NCI-H1436 (cell line): Measurements from ENCODE around the gene CXCL10.
"Not testable (repeated sequence)": the region's sequence is repeated elsewhere in the genome, so short reads cannot be mapped to it uniquely, and the experiment has no call there.

Experiments
- DNase-seq: peaks from one replicate; lab custom pipeline; 2025; lab: John Stamatoyannopoulos, UW

CXCL10 gene

DNA sequence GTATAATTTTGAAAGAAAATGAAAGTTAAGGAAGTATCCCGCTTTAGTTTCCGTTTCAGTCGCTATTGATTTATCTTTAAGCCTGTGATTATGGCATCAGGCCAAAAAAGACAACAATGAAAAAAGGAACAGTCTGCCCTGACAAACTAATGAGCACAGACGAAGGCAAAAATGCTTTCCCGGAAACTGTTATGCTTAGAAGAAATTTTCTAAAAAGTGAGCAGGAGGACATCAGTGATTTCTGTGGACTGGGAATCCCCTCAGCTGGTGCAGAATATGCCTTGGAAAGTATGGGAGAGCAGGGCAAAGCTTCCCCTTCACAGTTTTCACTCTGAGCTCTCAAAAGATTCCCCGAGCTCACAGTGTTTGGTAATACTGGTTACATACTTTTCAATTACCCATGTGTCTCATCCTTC, 5.1 kb upstream of the CXCL10 start:
- no peak for DNase-seq

GRCh38 chr4:76024065-76024464, 768 bp upstream of the CXCL10 start:
- DNase-seq, result no peak

GRCh38 chr4:76022677-76023076, 620 bp downstream of the CXCL10 start:
- no peak for DNase-seq

DNA sequence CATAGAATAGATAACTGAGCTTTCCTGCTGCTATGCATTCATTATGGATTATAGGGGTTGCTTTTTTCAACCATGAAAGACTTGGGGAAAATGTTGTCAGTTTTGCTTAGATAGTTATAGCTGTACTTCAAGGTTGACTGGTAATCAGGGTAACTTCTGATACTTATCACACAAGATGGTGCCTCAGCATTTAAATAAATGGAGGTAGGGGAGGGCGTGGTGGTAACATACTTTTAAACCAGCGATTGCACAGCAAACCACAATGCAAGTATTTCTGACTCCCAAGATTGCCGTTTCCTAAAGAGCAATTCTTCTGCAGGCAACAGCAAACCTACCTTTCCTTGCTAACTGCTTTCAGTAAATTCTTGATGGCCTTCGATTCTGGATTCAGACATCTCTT, 1.3 kb downstream of the CXCL10 start:
- no peak for DNase-seq

- DNase-seq, result no peak
Observed at GRCh38 chr4:76017056-76017686, 6.1 kb downstream of the CXCL10 start.

GRCh38 chr4:76016393-76016792, 6.9 kb downstream of the CXCL10 start:
- no peak for DNase-seq

DNA sequence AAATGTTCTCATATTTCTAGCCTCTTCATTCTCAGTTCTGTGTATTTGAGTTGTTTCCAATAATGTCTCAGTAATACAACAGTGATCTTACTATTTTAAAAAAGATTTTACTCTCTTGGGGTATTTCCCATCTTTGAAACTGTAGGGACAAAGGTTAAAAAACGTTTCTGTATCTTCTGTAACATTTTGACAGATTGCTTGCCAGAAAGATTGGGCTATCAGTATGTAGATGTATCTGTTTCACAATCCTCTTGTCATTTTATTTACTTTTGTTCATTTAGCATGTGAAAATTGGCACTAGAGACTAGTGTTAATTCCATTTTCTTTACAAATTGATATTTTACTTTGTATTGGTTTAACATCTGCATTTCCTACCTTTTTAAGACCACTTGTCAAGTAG, 9.8 kb downstream of the CXCL10 start:
- no peak for DNase-seq

DNA sequence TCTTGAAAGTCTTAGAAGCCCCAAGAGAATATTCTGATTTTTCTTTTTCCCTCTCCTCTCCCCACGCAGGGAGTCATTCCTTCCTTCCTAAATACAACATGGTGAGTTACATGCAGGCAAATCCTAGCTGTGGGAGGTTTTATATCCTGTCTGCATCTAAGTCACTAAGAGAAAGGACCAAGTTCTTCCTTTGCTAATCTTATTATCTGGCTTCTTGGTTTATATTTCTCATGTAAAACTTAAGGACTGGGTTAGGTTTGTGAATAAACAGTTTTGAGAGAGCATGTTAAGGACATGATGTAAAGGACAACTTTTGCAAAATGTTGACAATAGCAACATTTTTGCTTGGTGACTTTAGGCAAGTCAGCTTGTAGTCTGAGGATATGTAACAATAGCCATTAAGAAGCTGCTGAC, 10.9 kb downstream of the CXCL10 start:
- DNase-seq, result no peak

- DNase-seq, result no peak
Observed at GRCh38 chr4:76011700-76012387, 11.5 kb downstream of the CXCL10 start.

GRCh38 chr4:76011018-76011670, 12.2 kb downstream of the CXCL10 start:
- DNase-seq, result no peak

DNA sequence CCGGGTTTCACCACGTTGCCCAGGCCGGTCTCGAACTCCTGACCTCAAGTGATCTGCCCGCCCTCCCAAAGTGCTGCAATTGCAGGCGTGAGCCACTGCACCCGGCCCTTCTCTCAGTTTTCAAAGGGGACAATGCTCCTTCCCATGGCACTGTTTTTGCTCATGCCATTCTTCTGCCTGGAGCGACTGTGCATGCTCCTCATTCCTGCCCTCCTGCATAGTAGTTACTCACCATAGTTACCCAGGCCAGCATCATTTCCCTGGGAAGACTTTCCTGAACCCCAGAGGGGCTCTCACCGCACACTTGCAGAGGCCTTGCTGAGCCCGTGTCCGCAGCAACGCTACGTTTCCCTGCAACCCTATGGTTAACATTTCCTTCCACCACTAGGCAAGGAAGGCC, 12.7 kb downstream of the CXCL10 start:
- DNase-seq, result no peak

GRCh38 chr4:76009311-76009710, 14.0 kb downstream of the CXCL10 start:
- no peak for DNase-seq

- DNase-seq, result no peak
Observed at GRCh38 chr4:76007089-76007862, 16.0 kb downstream of the CXCL10 start, which contains the start of gene CXCL9. TSS of gene CXCL9 (minus strand) at chr4:76007509. CDS start at chr4:76007449, 60 bp downstream.

DNA sequence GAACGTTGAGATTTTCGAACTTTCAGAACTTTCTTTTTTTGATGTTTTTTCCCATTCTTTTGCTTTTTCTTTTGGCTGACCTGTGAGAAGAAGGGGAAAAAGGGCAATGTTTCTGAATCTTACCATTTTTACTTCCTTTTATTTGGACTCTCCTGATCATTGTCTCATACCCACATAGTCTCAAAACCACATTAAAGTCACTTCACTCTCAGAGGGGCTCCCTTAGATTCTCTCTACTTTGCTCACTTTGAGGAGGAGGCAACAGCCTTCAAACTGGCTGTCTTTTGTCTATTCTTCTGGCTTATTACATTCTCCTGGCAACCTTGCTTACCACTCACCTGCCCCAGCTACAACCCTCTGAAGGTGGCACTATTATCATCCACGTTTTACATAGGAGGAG, 19.7 kb downstream of the CXCL10 start:
- no peak for DNase-seq

- no peak for DNase-seq
Observed at GRCh38 chr4:76003035-76003434, 20.3 kb downstream of the CXCL10 start.

DNA sequence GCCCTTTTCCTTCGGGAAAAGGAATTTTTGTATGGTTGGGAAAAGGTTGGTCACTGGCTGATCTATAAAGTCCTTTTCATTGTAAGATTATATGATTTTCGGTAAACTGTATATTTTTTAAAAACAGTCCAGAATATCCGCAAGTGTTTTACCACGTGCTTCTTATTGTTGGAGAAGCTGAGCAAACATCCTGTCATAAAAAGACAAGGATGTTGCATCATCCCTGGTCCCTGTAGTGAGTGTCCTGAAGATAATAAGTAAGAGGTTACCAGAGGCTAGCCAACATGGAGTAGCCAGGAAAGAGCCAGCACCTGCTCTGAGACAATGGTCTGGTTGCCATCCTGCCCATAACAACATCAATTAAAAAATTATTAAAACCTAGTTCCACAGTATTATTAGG, 21.1 kb downstream of the CXCL10 start:
- DNase-seq, result no peak

GRCh38 chr4:76001700-76002099, 21.6 kb downstream of the CXCL10 start:
- no peak for DNase-seq

DNA sequence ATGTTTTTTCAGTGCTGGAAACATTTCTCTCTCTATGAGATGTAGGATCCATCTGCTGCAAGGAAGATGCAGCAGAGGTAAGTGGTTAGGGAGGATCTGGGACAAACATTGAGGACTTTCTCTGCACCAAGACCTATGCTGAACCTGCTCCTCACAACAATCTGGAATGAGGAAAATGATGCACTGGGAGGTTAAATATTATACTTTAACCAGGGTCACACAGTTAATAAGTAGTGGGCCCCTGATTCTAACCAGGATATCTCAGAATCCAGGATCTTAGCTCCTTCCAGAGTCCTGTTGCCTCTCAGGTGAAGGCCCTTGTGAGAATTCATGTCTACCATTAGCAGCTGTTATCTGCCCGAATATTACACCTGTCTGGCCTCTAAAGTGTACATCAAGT, 23.0 kb downstream of the CXCL10 start:
- no peak for DNase-seq

DNA sequence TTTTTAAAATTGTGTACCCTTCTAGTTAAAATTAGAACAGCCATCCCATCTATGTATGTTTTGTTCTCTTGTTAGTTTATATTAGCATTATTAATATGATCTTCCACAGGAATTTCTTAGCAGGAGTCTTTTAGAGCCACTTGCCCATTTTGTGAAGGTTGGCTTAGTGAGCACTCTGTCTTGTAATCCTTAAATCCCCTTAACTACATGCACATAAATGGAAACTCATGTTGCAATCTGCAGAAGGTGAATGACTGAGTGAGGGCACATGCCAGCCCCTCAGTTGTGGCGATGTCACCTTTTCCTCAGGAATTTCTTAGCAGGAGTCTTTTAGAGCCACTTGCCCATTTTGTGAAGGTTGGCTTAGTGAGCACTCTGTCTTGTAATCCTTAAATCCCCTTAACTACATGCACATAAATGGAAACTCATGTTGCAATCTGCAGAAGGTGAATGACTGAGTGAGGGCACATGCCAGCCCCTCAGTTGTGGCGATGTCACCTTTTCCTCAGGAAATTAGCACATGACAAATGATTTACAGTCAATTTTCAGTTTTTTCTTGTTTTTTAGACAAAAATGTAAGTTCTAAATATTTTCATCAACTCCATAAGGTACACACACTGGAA, 24.7 kb downstream of the CXCL10 start:
- not testable (repeated sequence) for DNase-seq

DNA sequence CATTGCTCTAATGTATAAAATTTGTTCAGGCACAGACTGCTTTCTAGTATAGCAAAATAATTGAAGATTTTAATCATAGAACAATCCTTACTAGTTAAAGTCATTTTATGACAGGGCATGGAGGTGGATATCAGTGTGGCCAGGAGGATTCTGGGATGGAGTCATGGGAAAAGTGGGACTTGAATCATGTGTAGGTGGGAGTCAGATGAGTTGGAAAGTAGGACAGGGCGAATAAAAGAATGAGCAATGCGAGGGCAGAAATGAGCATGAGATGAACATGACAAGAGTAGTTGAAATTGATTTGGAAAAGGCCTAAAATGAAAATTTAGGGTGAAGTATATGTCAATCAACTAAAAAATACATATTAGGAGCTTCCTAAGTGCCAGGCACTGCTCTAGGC, 25.4 kb downstream of the CXCL10 start:
- no peak for DNase-seq

DNA sequence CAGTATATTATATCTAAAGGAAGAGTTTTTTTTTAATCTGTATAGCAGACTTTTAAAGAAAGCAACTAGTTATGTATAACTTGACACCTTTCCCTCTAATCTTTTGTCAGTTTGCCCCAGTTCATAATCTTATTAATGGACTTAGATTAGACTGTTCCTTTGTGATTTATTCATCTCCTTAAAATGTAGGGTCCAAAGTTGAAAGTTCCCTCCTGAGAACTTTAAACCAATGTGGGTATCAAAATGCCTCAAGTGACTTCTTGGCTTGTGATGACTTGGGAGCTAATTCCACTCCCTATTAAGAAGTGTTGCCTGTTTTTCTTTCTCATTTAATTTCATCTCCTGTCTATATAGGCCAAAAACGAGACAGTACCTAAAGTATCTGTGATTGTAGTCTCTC, 26.2 kb downstream of the CXCL10 start:
- DNase-seq, result no peak

- peak; percentile 43 for DNase-seq
Observed at GRCh38 chr4:75995727-75996126, 27.6 kb downstream of the CXCL10 start.
